Daoy (cell line): ENCODE data around the gene ADARB1. TPM values are rescaled to one million over a fixed set of nuclear protein-coding genes. Genes with fewer than 3 reads are reported as not detected.
A peak's percentile ranks its signal among the peaks of the same experiment; 100 is the strongest.
"Not testable (repeated sequence)": the region's sequence is repeated elsewhere in the genome, so short reads cannot be mapped to it uniquely, and the experiment has no call there.

Experiments
- DNase-seq: peaks from one replicate; pipeline ENCODE4 v3.0.0-alpha.2; 2015; ENCODE audit warnings: low read depth
- total RNA-seq: library from RNA; depleted of rRNA; stranded (reverse); fragments of >200 nt; shearing (Covaris generic); gene quantifications from 2 replicates; pipeline ENCODE4 v1.2.3, GENCODE V29; 2014

Gene ADARB1
- total RNA-seq, 1 experiment from 2014 or later = 4.7 TPM

GRCh38 chr21:45114475-45114874, 40.1 kb downstream of the ADARB1 start:
- no peak for DNase-seq

GRCh38 chr21:45115141-45115540, 40.8 kb downstream of the ADARB1 start:
- no peak for DNase-seq

- no peak for DNase-seq
Observed at GRCh38 chr21:45116066-45116465, 41.7 kb downstream of the ADARB1 start.

GRCh38 chr21:45117314-45117713, 42.9 kb downstream of the ADARB1 start:
- DNase-seq = no peak

GRCh38 chr21:45118099-45118498, 43.7 kb downstream of the ADARB1 start:
- no peak for DNase-seq

- no peak for DNase-seq
Observed at GRCh38 chr21:45119812-45120211, 45.4 kb downstream of the ADARB1 start.

- no peak for DNase-seq
Observed at GRCh38 chr21:45120975-45121374, 46.6 kb downstream of the ADARB1 start.

- DNase-seq = no peak
Observed at GRCh38 chr21:45122030-45122429, 47.6 kb downstream of the ADARB1 start.

- no peak for DNase-seq
Observed at GRCh38 chr21:45122432-45123132, 48.2 kb downstream of the ADARB1 start.

- no peak for DNase-seq
Observed at GRCh38 chr21:45123440-45123839, 49.1 kb downstream of the ADARB1 start.

GRCh38 chr21:45124596-45124995, 50.2 kb downstream of the ADARB1 start:
- DNase-seq = no peak

GRCh38 chr21:45125357-45125756, 51.0 kb downstream of the ADARB1 start:
- DNase-seq = no peak

- no peak for DNase-seq
Observed at GRCh38 chr21:45126204-45126626, 51.8 kb downstream of the ADARB1 start.

- DNase-seq = no peak
Observed at GRCh38 chr21:45126983-45127382, 52.6 kb downstream of the ADARB1 start.

GRCh38 chr21:45127937-45128336, 53.6 kb downstream of the ADARB1 start:
- no peak for DNase-seq

- DNase-seq = peak; percentile 88
Observed at GRCh38 chr21:45128613-45129188, 54.3 kb downstream of the ADARB1 start.

GRCh38 chr21:45129189-45129923, 55.0 kb downstream of the ADARB1 start:
- DNase-seq = peak; percentile 49

- DNase-seq = peak; percentile 55
Observed at GRCh38 chr21:45130324-45130774, 56.0 kb downstream of the ADARB1 start.

- no peak for DNase-seq
Observed at GRCh38 chr21:45131537-45131999, 57.2 kb downstream of the ADARB1 start.

- no peak for DNase-seq
Observed at GRCh38 chr21:45132841-45133573, 58.6 kb downstream of the ADARB1 start.

GRCh38 chr21:45133574-45134278, 59.3 kb downstream of the ADARB1 start:
- not testable (repeated sequence) for DNase-seq
